Mucosa of descending colon (tissue), 3 donors: ENCODE data around the gene UTP11. TPM values are rescaled to one million over a fixed set of nuclear protein-coding genes. Genes with fewer than 3 reads are reported as not detected.

ENCODE experiments used
- ATAC-seq: fragments of 200-7000 bp; cut with Tn5 transposase; one replicate; pipeline ENCODE4 v1.9.1; 2020; ENCODE audit warnings: mild to moderate bottlenecking, moderate library complexity
- DNase-seq, 3 donors: peaks; one replicate each; pipeline ENCODE4 v3.0.0-alpha.2; 2020
- H3K36me3 ChIP-seq: fragments of 200-600 bp; one replicate; pipeline ENCODE4 v1.8.0; 2021; ENCODE audit warnings: low read depth, mild to moderate bottlenecking
- H3K4me1 ChIP-seq: fragments of 200-600 bp; one replicate; pipeline ENCODE4 v1.8.0; 2021; ENCODE audit warnings: low read depth, mild to moderate bottlenecking
- H3K4me3 ChIP-seq: fragments of 200-600 bp; one replicate; pipeline ENCODE4 v1.8.0; 2021; ENCODE audit warnings: mild to moderate bottlenecking
- H3K9me3 ChIP-seq: fragments of 200-600 bp; one replicate; pipeline ENCODE4 v1.8.0; 2021; ENCODE audit warnings: mild to moderate bottlenecking
- CTCF ChIP-seq: fragments of 200-600 bp; IDR thresholded peaks from one replicate; pipeline ENCODE4 v1.8.0; 2022; ENCODE audit warnings: antibody characterized with exemption, mild to moderate bottlenecking
- intact Hi-C, 2 donors: fragments of 100-400 bp; cut with DNase I in 1 of 2; cut with micrococcal nuclease in 1 of 2; formaldehyde crosslinking; loops; one replicate each; pipeline versions ENCODE4 v1.11.0 to v1.11.1; 2022; cut with DNase I, micrococcal nuclease
- total RNA-seq, 3 donors: library from RNA; stranded (reverse); fragmentation: NEBNext Ultra II Directional in 2 of 3; extraction: Animal tissue kit (Norgen Biotek cat#: 25700) in 2 of 3; gene quantifications; one replicate each; pipeline versions ENCODE4 v1.2.1 to v1.2.4, GENCODE V29; 2021 to 2023
- donor health status: DM: no; HTN: no; CAD: no; lungs with moderate emphysema.
- donor health status: DM: no; HTN: no; CAD: no.
- donor health status: DM: no; HTN: yes; CAD: no.

The UTP11 gene
- total RNA-seq, 3 donors from 2014 or later, result 13.7 to 35.7 (median 15.3) TPM

GRCh38 chr1:37983546-37983945 is 29.0 kb upstream of the UTP11 start:
- DNase-seq (no peak), ATAC-seq (no peak)
- Histone ChIP-seq H3K36me3 (peaks cover 12% of the 10 kb centered on the region), H3K4me1 (peaks cover 6% of the 10 kb centered on the region), H3K9me3 (no peaks in the 10 kb centered on the region), H3K4me3 (no peak overlapping the region)
- TF ChIP-seq CTCF, result no peak
- intact Hi-C loops, result no loop called here

- H3K9me3 ChIP-seq, result no peaks in the 10 kb centered on the region
- H3K4me1 ChIP-seq, result peaks cover 17% of the 10 kb centered on the region
- intact Hi-C loops, result no loop called here
- no peak for ATAC-seq
- H3K36me3 ChIP-seq, result peaks cover 4% of the 10 kb centered on the region
- DNase-seq, result no peak
- H3K4me3 ChIP-seq, result no peak overlapping the region
- TF ChIP-seq CTCF, result no peak
Observed at GRCh38 chr1:37987679-37988078, 24.9 kb upstream of the UTP11 start.

GRCh38 chr1:37989361-37989930 is 23.1 kb upstream of the UTP11 start:
- peaks cover 4% of the 10 kb centered on the region for H3K36me3 ChIP-seq
- ATAC-seq (peak; percentile 40), DNase-seq (peak; percentile 49 to 67 (median 50))
- no peak for TF ChIP-seq CTCF
- peaks cover 17% of the 10 kb centered on the region for H3K4me1 ChIP-seq
- no peaks in the 10 kb centered on the region for H3K9me3 ChIP-seq
- intact Hi-C loops, result no loop called here
- peak overlapping the region; percentile 66 for H3K4me3 ChIP-seq

- no peak for TF ChIP-seq CTCF
- Histone ChIP-seq H3K9me3 (no peaks in the 10 kb centered on the region), H3K4me3 (no peak overlapping the region), H3K36me3 (no peaks in the 10 kb centered on the region), H3K4me1 (peaks cover 22% of the 10 kb centered on the region)
- DNase-seq (no peak), ATAC-seq (no peak)
- intact Hi-C loops, result no loop called here
Observed at GRCh38 chr1:37994886-37995566, 17.5 kb upstream of the UTP11 start.

GRCh38 chr1:37995751-37996345 is 16.7 kb upstream of the UTP11 start:
- Histone ChIP-seq H3K9me3 (no peaks in the 10 kb centered on the region), H3K4me1 (peaks cover 16% of the 10 kb centered on the region), H3K4me3 (no peak overlapping the region), H3K36me3 (no peaks in the 10 kb centered on the region)
- intact Hi-C loops, result no loop called here
- ATAC-seq, result peak; percentile 66
- TF ChIP-seq CTCF, result no peak
- DNase-seq, result peak; percentile 61 to 85 (median 73)
